IPS-20b (cell line): ENCODE data around the gene FAM120C.

Experiments
- H3K27ac ChIP-seq: one replicate; pipeline ENCODE4 v1.5.1; 2013; ENCODE audit warnings: low read length
- H3K27me3 ChIP-seq: 2 replicates; pipeline ENCODE4 v1.6.1; 2013; ENCODE audit warnings: mild to moderate bottlenecking, low read length, inconsistent platforms; ENCODE audit not compliant: insufficient read depth
- H3K36me3 ChIP-seq: 2 replicates; pipeline ENCODE4 v1.6.1; 2013; ENCODE audit warnings: low read depth, mild to moderate bottlenecking, inconsistent platforms, low read length, moderate library complexity; ENCODE audit not compliant: insufficient read depth
- H3K4me1 ChIP-seq: 2 replicates; pipeline ENCODE4 v1.6.1; 2013; ENCODE audit warnings: mild to moderate bottlenecking, control low read depth, inconsistent platforms, low read length, moderate library complexity; ENCODE audit not compliant: insufficient read depth
- H3K4me3 ChIP-seq: 2 replicates; pipeline ENCODE4 v1.5.1; 2013; ENCODE audit warnings: mild to moderate bottlenecking, low read length, inconsistent platforms
- H3K9ac ChIP-seq: 2 replicates; pipeline ENCODE4 v1.6.1; 2013; ENCODE audit warnings: low read depth, mild to moderate bottlenecking, inconsistent platforms, low read length, moderate library complexity
- H3K9me3 ChIP-seq: 2 replicates; pipeline ENCODE4 v1.6.1; 2013; ENCODE audit warnings: mild to moderate bottlenecking, low read depth, low read length, inconsistent platforms; ENCODE audit not compliant: insufficient read depth

Gene FAM120C

GRCh38 chrX:54116391-54116790 lies 66.7 kb downstream of the FAM120C start:
- H3K27ac ChIP-seq = no peak overlapping the region
- no peaks in the 10 kb centered on the region for H3K36me3 ChIP-seq
- H3K4me3 ChIP-seq = no peak overlapping the region
- H3K9ac ChIP-seq = no peak overlapping the region
- H3K9me3 ChIP-seq = no peaks in the 10 kb centered on the region
- no peaks in the 10 kb centered on the region for H3K4me1 ChIP-seq
- H3K27me3 ChIP-seq = no peaks in the 10 kb centered on the region

GRCh38 chrX:54093571-54093970 lies 89.5 kb downstream of the FAM120C start:
- no peaks in the 10 kb centered on the region for H3K9me3 ChIP-seq
- no peaks in the 10 kb centered on the region for H3K36me3 ChIP-seq
- H3K27me3 ChIP-seq = no peaks in the 10 kb centered on the region
- no peaks in the 10 kb centered on the region for H3K4me1 ChIP-seq
- H3K4me3 ChIP-seq = no peak overlapping the region
- H3K27ac ChIP-seq = no peak overlapping the region
- H3K9ac ChIP-seq = no peak overlapping the region

- H3K27ac ChIP-seq = no peak overlapping the region
- no peak overlapping the region for H3K4me3 ChIP-seq
- no peaks in the 10 kb centered on the region for H3K27me3 ChIP-seq
- no peaks in the 10 kb centered on the region for H3K36me3 ChIP-seq
- no peaks in the 10 kb centered on the region for H3K9me3 ChIP-seq
- H3K4me1 ChIP-seq = no peaks in the 10 kb centered on the region
- no peak overlapping the region for H3K9ac ChIP-seq
These were observed 89.9 kb downstream of the FAM120C start for GRCh38 chrX:54093159-54093558.

- H3K9ac ChIP-seq = no peak overlapping the region
- no peaks in the 10 kb centered on the region for H3K4me1 ChIP-seq
- no peaks in the 10 kb centered on the region for H3K36me3 ChIP-seq
- H3K27ac ChIP-seq = no peak overlapping the region
- H3K4me3 ChIP-seq = no peak overlapping the region
- H3K27me3 ChIP-seq = no peaks in the 10 kb centered on the region
- H3K9me3 ChIP-seq = no peaks in the 10 kb centered on the region
These were observed 92.2 kb downstream of the FAM120C start for GRCh38 chrX:54090880-54091279.

- no peak overlapping the region for H3K4me3 ChIP-seq
- H3K36me3 ChIP-seq = no peaks in the 10 kb centered on the region
- no peak overlapping the region for H3K9ac ChIP-seq
- no peak overlapping the region for H3K27ac ChIP-seq
- no peaks in the 10 kb centered on the region for H3K4me1 ChIP-seq
- no peaks in the 10 kb centered on the region for H3K9me3 ChIP-seq
- H3K27me3 ChIP-seq = no peaks in the 10 kb centered on the region
These were observed 93.9 kb downstream of the FAM120C start for GRCh38 chrX:54089191-54089590.

- Histone ChIP-seq H3K4me3 (no peak overlapping the region), H3K9me3 (no peaks in the 10 kb centered on the region), H3K4me1 (no peaks in the 10 kb centered on the region), H3K36me3 (no peaks in the 10 kb centered on the region), H3K27ac (no peak overlapping the region), H3K9ac (no peak overlapping the region), H3K27me3 (no peaks in the 10 kb centered on the region)
These were observed 95.4 kb downstream of the FAM120C start for GRCh38 chrX:54087661-54088060.

GRCh38 chrX:54085666-54086065 lies 97.4 kb downstream of the FAM120C start:
- Histone ChIP-seq H3K9me3 (no peaks in the 10 kb centered on the region), H3K4me1 (no peaks in the 10 kb centered on the region), H3K36me3 (no peaks in the 10 kb centered on the region), H3K27me3 (no peaks in the 10 kb centered on the region), H3K4me3 (no peak overlapping the region), H3K27ac (no peak overlapping the region), H3K9ac (no peak overlapping the region)

GRCh38 chrX:54076903-54077302 lies 106.2 kb downstream of the FAM120C start:
- H3K36me3 ChIP-seq = no peaks in the 10 kb centered on the region
- no peak overlapping the region for H3K4me3 ChIP-seq
- H3K27me3 ChIP-seq = no peaks in the 10 kb centered on the region
- no peaks in the 10 kb centered on the region for H3K9me3 ChIP-seq
- H3K9ac ChIP-seq = no peak overlapping the region
- no peak overlapping the region for H3K27ac ChIP-seq
- no peaks in the 10 kb centered on the region for H3K4me1 ChIP-seq

- H3K9me3 ChIP-seq = no peaks in the 10 kb centered on the region
- H3K27ac ChIP-seq = no peak overlapping the region
- H3K27me3 ChIP-seq = no peaks in the 10 kb centered on the region
- H3K36me3 ChIP-seq = no peaks in the 10 kb centered on the region
- no peak overlapping the region for H3K4me3 ChIP-seq
- H3K4me1 ChIP-seq = no peaks in the 10 kb centered on the region
- no peak overlapping the region for H3K9ac ChIP-seq
These were observed 108.2 kb downstream of the FAM120C start for GRCh38 chrX:54074826-54075225.

- Histone ChIP-seq H3K27ac (no peak overlapping the region), H3K36me3 (no peaks in the 10 kb centered on the region), H3K4me3 (no peak overlapping the region), H3K9me3 (no peaks in the 10 kb centered on the region), H3K9ac (no peak overlapping the region), H3K27me3 (no peaks in the 10 kb centered on the region), H3K4me1 (no peaks in the 10 kb centered on the region)
These were observed 115.3 kb downstream of the FAM120C start for GRCh38 chrX:54067766-54068165.

- no peak overlapping the region for H3K9ac ChIP-seq
- H3K4me3 ChIP-seq = no peak overlapping the region
- H3K4me1 ChIP-seq = no peaks in the 10 kb centered on the region
- H3K27me3 ChIP-seq = no peaks in the 10 kb centered on the region
- no peaks in the 10 kb centered on the region for H3K36me3 ChIP-seq
- H3K27ac ChIP-seq = no peak overlapping the region
- no peaks in the 10 kb centered on the region for H3K9me3 ChIP-seq
These were observed 116.2 kb downstream of the FAM120C start for GRCh38 chrX:54066841-54067240.

- Histone ChIP-seq H3K9ac (no peak overlapping the region), H3K9me3 (no peaks in the 10 kb centered on the region), H3K4me3 (no peak overlapping the region), H3K27ac (no peak overlapping the region), H3K4me1 (no peaks in the 10 kb centered on the region), H3K27me3 (no peaks in the 10 kb centered on the region), H3K36me3 (no peaks in the 10 kb centered on the region)
These were observed 118.5 kb downstream of the FAM120C start for GRCh38 chrX:54064564-54064963.

GRCh38 chrX:54063361-54063760 lies 119.7 kb downstream of the FAM120C start:
- H3K4me3 ChIP-seq = no peak overlapping the region
- H3K9ac ChIP-seq = no peak overlapping the region
- no peaks in the 10 kb centered on the region for H3K27me3 ChIP-seq
- no peaks in the 10 kb centered on the region for H3K4me1 ChIP-seq
- no peaks in the 10 kb centered on the region for H3K36me3 ChIP-seq
- H3K9me3 ChIP-seq = no peaks in the 10 kb centered on the region
- H3K27ac ChIP-seq = no peak overlapping the region
